Measurements from ENCODE around the gene PRSS48. TPM values are rescaled to one million over a fixed set of nuclear protein-coding genes. Genes with fewer than 3 reads are reported as not detected.

Gene PRSS48
- total RNA-seq, result not detected in 2 replicates

GRCh38 chr4:151276787-151277562 lies at the start of gene PRSS48:
Gene PRSS48, plus strand, starts transcription at chr4:151277161. Its CDS starts 12 bp downstream, at chr4:151277173.

GRCh38 chr4:151325111-151325948 lies 48.4 kb downstream of the PRSS48 start, which contains the start of gene SH3D19:
Gene SH3D19, minus strand, starts transcription at chr4:151325605. Its CDS starts 253 bp downstream, at chr4:151325352.

Small RNA genes lying within 50 kb of the gene (small RNA-seq; reads per million reads assigned to genes)
- gene AC104819.2, result not detected
- gene RNU6-1282P, result not detected

Other genes starting within 250 kb of the PRSS48 start
- gene RPS3A, start 177.5 kb upstream of the PRSS48 start, total RNA-seq, result 2,457 and 2,843 TPM in 2 replicates
- 106 and 125 TPM in 2 replicates for gene SH3D19, start 48.4 kb downstream of the PRSS48 start, total RNA-seq
- gene FHIP1A, start 132.0 kb downstream of the PRSS48 start, total RNA-seq, result 1.3 and 2.7 TPM in 2 replicates